Endothelial cell of umbilical vein (primary cell): ENCODE results near the gene CASK. TPM values are rescaled to one million over a fixed set of nuclear protein-coding genes. Genes with fewer than 3 reads are reported as not detected.

Experiments
- BruUV-seq: library from RNA; stranded (reverse); fragments of 400-500 nt; replicated peaks from 2 replicates; lab custom pipeline; 2021; lab: Mats Ljungman, UMichigan
- CTCF ChIA-PET: fragments of 300-600, 350-600 bp; sonication (Branson Sonifier 250); formaldehyde crosslinking; loops from one replicate; lab custom pipeline; 2021; ENCODE audit warnings: antibody characterized with exemption, inconsistent platforms; lab: Charles Lee
- POLR2A ChIA-PET: fragments of 300-600, 350-600 bp; sonication (Branson Sonifier 250); formaldehyde crosslinking; loops from one replicate; lab custom pipeline; 2021; ENCODE audit warnings: antibody characterized with exemption, inconsistent platforms; lab: Charles Lee
- DNase-seq: peaks from one replicate; pipeline ENCODE4 v3.0.0-alpha.2; 2011; ENCODE audit warnings: low read depth, low spot score
- FAIRE-seq: peaks from 2 replicates; lab custom pipeline; 2011; peaks lifted over from hg19 to GRCh38; lab: Jason Lieb, UNC
- H2AFZ ChIP-seq: 2 replicates; pipeline ENCODE4 v1.6.0; 2012; ENCODE audit warnings: low read depth, low read length, control low read depth, inconsistent platforms
- H3K27ac ChIP-seq: 2 replicates; pipeline ENCODE4 v1.5.1; 2011; ENCODE audit warnings: low read depth, mild to moderate bottlenecking, control low read depth, low read length, moderate library complexity; ENCODE audit not compliant: insufficient read depth
- H3K27me3 ChIP-seq, 2 experiments: 2 replicates each; pipeline versions ENCODE4 v1.6.0 to v1.6.1; 2011; ENCODE audit warnings: low read length in 2 of 2, mixed read lengths in 1 of 2; ENCODE audit not compliant: control insufficient read depth in 2 of 2, insufficient read depth in 2 of 2
- H3K36me3 ChIP-seq, 2 experiments: 2 replicates in 1 of 2; 3 replicates in 1 of 2; pipeline ENCODE4 v1.5.1; 2011; ENCODE audit warnings: low read length in 2 of 2, mild to moderate bottlenecking in 1 of 2, moderate library complexity in 1 of 2; ENCODE audit not compliant: control insufficient read depth in 2 of 2, insufficient read depth in 2 of 2; ENCODE audit errors: extremely low read depth in 1 of 2
- H3K4me1 ChIP-seq: 3 replicates; pipeline ENCODE4 v1.5.1; 2011; ENCODE audit warnings: mild to moderate bottlenecking, low read length; ENCODE audit not compliant: control insufficient read depth, insufficient read depth; ENCODE audit errors: extremely low read depth
- H3K4me2 ChIP-seq: 2 replicates; pipeline ENCODE4 v1.6.1; 2011; ENCODE audit warnings: low read length, control low read depth, mixed read lengths; ENCODE audit not compliant: insufficient read depth
- H3K4me3 ChIP-seq, 3 experiments: fragments of 200-600 bp in 1 of 3; sonication (generic), shearing (Covaris generic) in 1 of 3; replicated peaks in 1 of 3; 2 replicates each; pipeline ENCODE4 v1.5.1; 2011 to 2016; ENCODE audit warnings: control low read depth in 3 of 3, low read length in 3 of 3, mild to moderate bottlenecking in 2 of 3, inconsistent platforms in 1 of 3, low read depth in 1 of 3, moderate library complexity in 1 of 3; ENCODE audit not compliant: insufficient read depth in 1 of 3
- H3K79me2 ChIP-seq: 2 replicates; pipeline ENCODE4 v1.6.0; 2012; ENCODE audit warnings: low read length, inconsistent platforms; ENCODE audit not compliant: control insufficient read depth, insufficient read depth
- H3K9ac ChIP-seq: replicated peaks from 2 replicates; pipeline ENCODE3; 2011; ENCODE audit warnings: low read length, control low read depth; ENCODE audit not compliant: insufficient read depth; ENCODE audit errors: extremely low read depth
- H3K9me1 ChIP-seq: replicated peaks from 3 replicates; pipeline ENCODE4 v1.6.0; 2011; ENCODE audit warnings: mild to moderate bottlenecking, low read length; ENCODE audit not compliant: control insufficient read depth, insufficient read depth; ENCODE audit errors: extremely low read depth
- H3K9me3 ChIP-seq: replicated peaks from 2 replicates; pipeline ENCODE4 v1.5.1; 2012; ENCODE audit warnings: low read length, inconsistent platforms; ENCODE audit not compliant: control insufficient read depth, insufficient read depth
- H4K20me1 ChIP-seq: replicated peaks from 2 replicates; pipeline ENCODE3; 2011; ENCODE audit warnings: mild to moderate bottlenecking, low read length; ENCODE audit not compliant: control insufficient read depth, insufficient read depth; ENCODE audit errors: extremely low read depth
- EZH2 ChIP-seq: IDR thresholded peaks from 2 replicates; pipeline ENCODE4 v1.6.1; 2012; ENCODE audit warnings: borderline replicate concordance, low read depth, mild to moderate bottlenecking, moderate library complexity, low read length, inconsistent platforms; ENCODE audit not compliant: severe bottlenecking
- FOS ChIP-seq: IDR thresholded peaks from 2 replicates; pipeline ENCODE4 v1.6.1; 2011; ENCODE audit warnings: mild to moderate bottlenecking, low read length, moderate library complexity, borderline replicate concordance; ENCODE audit not compliant: insufficient read depth
- GATA2 ChIP-seq: IDR thresholded peaks from 2 replicates; pipeline ENCODE4 v1.7.0; 2011; ENCODE audit warnings: low read depth, mild to moderate bottlenecking, moderate library complexity, mixed read lengths, low read length; ENCODE audit not compliant: insufficient read length, insufficient read depth
- JUN ChIP-seq: IDR thresholded peaks from 2 replicates; pipeline ENCODE4 v1.6.1; 2011; ENCODE audit warnings: borderline replicate concordance, low read depth; ENCODE audit not compliant: insufficient read length, insufficient read depth
- MYC ChIP-seq: IDR thresholded peaks from one replicate; pipeline ENCODE4 v1.6.1; 2011; ENCODE audit warnings: mild to moderate bottlenecking, low read depth, low read length
- POLR2A ChIP-seq: IDR thresholded peaks from 2 replicates; pipeline ENCODE4 v1.6.1; 2012; ENCODE audit warnings: low read depth, mild to moderate bottlenecking, control low read depth, low read length
- POLR2AphosphoS5 ChIP-seq: IDR thresholded peaks from 2 replicates; pipeline ENCODE4 v1.6.1; 2012; ENCODE audit warnings: low read depth, mild to moderate bottlenecking, control low read depth, low read length, moderate library complexity; ENCODE audit not compliant: insufficient read depth
- dilution Hi-C: fragments of 300-500 bp; cut with MboI; formaldehyde crosslinking; loops from one replicate; pipeline ENCODE4 v1.15.0; 2019; ENCODE audit warnings: low sequenced_read_pairs; ENCODE audit not compliant: extremely low pct_ligation_motif_present
- intact Hi-C: fragments of 100-400 bp; cut with micrococcal nuclease; formaldehyde crosslinking; loops from one replicate; pipeline ENCODE4 v1.10.0; 2022
- polyA plus RNA-seq, 4 experiments: library from polyadenylated mRNA; depleted of rRNA in 3 of 4; stranded (reverse) in 3 of 4; unstranded in 1 of 4; fragments of >200 nt; gene quantifications; 2 replicates each; pipeline versions ENCODE4 v1.2.1 to v1.2.3, GENCODE V29; 2011 to 2012; ENCODE audit warnings: missing spikeins in 1 of 4
- total RNA-seq: library from RNA; stranded (reverse); gene quantifications from 2 replicates; pipeline ENCODE4 v1.2.3, GENCODE V29; 2021
- TF ChIP-seq, protein P1 (sequence below): IDR thresholded peaks from 2 replicates; pipeline ENCODE4 v1.6.1; 2011; ENCODE audit not compliant: insufficient read depth, insufficient read length
- TF ChIP-seq, protein P2 (sequence below), 2 donors: IDR thresholded peaks; 1 replicate in 1 of 2; 2 replicates in 1 of 2; pipeline ENCODE4 v1.5.1; 2011; ENCODE audit warnings: low read length in 2 of 2, mild to moderate bottlenecking in 2 of 2, moderate library complexity in 2 of 2, control low read depth in 1 of 2, inconsistent platforms in 1 of 2, low read depth in 1 of 2; ENCODE audit not compliant: insufficient read depth in 1 of 2; ENCODE audit errors: extremely low read depth in 1 of 2

The CASK gene
- total and polyA plus RNA-seq, 2 donors (not counting 3 experiments of a cell fraction or from before 2014, with no cell fraction given), result 6.4 to 30.4 TPM

DNA sequence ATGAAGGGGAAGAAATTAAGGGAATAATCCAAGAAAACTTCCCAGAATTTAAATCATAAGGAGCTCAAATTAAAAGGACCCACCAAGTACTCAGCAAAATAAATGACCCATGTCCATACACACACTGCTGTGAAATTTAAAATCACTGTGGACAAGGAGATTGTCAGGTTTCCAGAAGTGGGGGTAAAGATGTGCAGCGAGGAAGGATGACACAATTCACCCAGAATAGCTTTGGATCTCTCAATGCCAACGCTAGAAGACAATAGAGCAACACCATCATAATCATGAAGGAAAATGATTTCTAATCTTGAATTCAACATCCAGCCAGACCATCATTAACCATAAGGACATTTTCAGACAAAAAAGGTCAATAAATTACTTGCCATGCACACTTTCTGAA, 65.7 kb downstream of the CASK start:
- Histone ChIP-seq H3K79me2 (no peaks in the 10 kb centered on the region), H3K9me1 (no peaks in the 10 kb centered on the region), H2AFZ (no peak overlapping the region), H3K4me3 (no peak overlapping the region), H3K9ac (no peak overlapping the region), H3K4me1 (no peaks in the 10 kb centered on the region), H3K36me3 (no peaks in the 10 kb centered on the region), H3K4me2 (no peak overlapping the region), H3K27me3 (no peaks in the 10 kb centered on the region), H3K9me3 (no peaks in the 10 kb centered on the region), H3K27ac (no peak overlapping the region), H4K20me1 (no peaks in the 10 kb centered on the region)
- dilution Hi-C loops (no loop called here), intact Hi-C loops (no loop called here)
- TF ChIP-seq POLR2AphosphoS5 (no peak), JUN (no peak), FOS (no peak), GATA2 (no peak), POLR2A (no peak), MYC (no peak), EZH2 (no peak)
- TF ChIP-seq, protein P1, sequence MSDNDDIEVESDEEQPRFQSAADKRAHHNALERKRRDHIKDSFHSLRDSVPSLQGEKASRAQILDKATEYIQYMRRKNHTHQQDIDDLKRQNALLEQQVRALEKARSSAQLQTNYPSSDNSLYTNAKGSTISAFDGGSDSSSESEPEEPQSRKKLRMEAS, result no peak
- TF ChIP-seq, protein P2, sequence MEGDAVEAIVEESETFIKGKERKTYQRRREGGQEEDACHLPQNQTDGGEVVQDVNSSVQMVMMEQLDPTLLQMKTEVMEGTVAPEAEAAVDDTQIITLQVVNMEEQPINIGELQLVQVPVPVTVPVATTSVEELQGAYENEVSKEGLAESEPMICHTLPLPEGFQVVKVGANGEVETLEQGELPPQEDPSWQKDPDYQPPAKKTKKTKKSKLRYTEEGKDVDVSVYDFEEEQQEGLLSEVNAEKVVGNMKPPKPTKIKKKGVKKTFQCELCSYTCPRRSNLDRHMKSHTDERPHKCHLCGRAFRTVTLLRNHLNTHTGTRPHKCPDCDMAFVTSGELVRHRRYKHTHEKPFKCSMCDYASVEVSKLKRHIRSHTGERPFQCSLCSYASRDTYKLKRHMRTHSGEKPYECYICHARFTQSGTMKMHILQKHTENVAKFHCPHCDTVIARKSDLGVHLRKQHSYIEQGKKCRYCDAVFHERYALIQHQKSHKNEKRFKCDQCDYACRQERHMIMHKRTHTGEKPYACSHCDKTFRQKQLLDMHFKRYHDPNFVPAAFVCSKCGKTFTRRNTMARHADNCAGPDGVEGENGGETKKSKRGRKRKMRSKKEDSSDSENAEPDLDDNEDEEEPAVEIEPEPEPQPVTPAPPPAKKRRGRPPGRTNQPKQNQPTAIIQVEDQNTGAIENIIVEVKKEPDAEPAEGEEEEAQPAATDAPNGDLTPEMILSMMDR (IDR thresholded peaks at IDR 0.05; ENCODE audit: extremely low read depth in 1 of 2, insufficient read depth in 1 of 2, low read depth in 1 of 2, low read length in 2 of 2), result no peak
- POLR2A ChIA-PET, result no interaction called here
- CTCF ChIA-PET, result no interaction called here
- no peak for FAIRE-seq
- BruUV-seq, result no TSS peak
- DNase-seq, result no peak
